ENCODE data around the gene NAT8.
"Not testable (repeated sequence)": the region's sequence is repeated elsewhere in the genome, so short reads cannot be mapped to it uniquely, and the experiment has no call there.

DNA sequence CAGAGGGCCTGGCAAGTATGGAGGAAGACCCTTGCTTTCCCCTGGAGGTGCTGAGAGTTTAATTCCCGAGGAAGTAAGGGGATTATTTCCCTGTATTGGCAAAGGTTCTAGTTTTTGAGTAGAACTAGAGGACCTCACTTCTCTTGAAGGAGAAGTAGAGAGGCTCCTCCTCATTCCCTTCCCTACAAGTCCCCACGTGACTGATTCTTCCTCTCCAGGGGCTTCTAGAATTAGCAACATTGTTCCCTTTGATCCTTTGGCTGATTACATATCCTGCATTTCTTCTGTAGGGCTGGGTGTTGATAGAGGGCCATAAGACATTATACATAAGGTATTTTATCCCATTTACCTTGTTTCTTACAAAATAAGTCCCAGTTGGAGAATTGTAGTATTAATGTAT, 35.8 kb upstream of the NAT8 start:
- TF ChIP-seq, protein P1, sequence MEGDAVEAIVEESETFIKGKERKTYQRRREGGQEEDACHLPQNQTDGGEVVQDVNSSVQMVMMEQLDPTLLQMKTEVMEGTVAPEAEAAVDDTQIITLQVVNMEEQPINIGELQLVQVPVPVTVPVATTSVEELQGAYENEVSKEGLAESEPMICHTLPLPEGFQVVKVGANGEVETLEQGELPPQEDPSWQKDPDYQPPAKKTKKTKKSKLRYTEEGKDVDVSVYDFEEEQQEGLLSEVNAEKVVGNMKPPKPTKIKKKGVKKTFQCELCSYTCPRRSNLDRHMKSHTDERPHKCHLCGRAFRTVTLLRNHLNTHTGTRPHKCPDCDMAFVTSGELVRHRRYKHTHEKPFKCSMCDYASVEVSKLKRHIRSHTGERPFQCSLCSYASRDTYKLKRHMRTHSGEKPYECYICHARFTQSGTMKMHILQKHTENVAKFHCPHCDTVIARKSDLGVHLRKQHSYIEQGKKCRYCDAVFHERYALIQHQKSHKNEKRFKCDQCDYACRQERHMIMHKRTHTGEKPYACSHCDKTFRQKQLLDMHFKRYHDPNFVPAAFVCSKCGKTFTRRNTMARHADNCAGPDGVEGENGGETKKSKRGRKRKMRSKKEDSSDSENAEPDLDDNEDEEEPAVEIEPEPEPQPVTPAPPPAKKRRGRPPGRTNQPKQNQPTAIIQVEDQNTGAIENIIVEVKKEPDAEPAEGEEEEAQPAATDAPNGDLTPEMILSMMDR (IDR thresholded peaks at IDR 0.05) = not testable (repeated sequence)
- not testable (repeated sequence) for TF ChIP-seq POLR2AphosphoS5 (IDR thresholded peaks at IDR 0.05)
